Liver (tissue), 9 donors: ENCODE results near the gene SLC8A2. TPM values are rescaled to one million over a fixed set of nuclear protein-coding genes. Genes with fewer than 3 reads are reported as not detected.
"Not testable (repeated sequence)": the region's sequence is repeated elsewhere in the genome, so short reads cannot be mapped to it uniquely, and the experiment has no call there.

Experiments
- DNase-seq: peaks from one replicate; pipeline ENCODE4 v3.0.0-alpha.2; 2017; ENCODE audit warnings: low spot score
- H3K27ac ChIP-seq, 2 donors: one replicate each; pipeline ENCODE4 v1.7.0; 2013; ENCODE audit warnings: inconsistent platforms in 2 of 2, low read length in 2 of 2, control low read depth in 1 of 2, low read depth in 1 of 2, mild to moderate bottlenecking in 1 of 2
- H3K27me3 ChIP-seq, 4 donors: one replicate each; pipeline versions ENCODE4 v1.6.1 to v1.7.0; 2013; ENCODE audit warnings: low read length in 3 of 4, inconsistent platforms in 1 of 4, mild to moderate bottlenecking in 1 of 4, moderate library complexity in 1 of 4; ENCODE audit not compliant: control insufficient read depth in 4 of 4, insufficient read depth in 4 of 4
- H3K36me3 ChIP-seq, 4 donors: one replicate each; pipeline versions ENCODE4 v1.6.1 to v1.7.0; 2013; ENCODE audit warnings: low read length in 3 of 4, mild to moderate bottlenecking in 3 of 4, low read depth in 1 of 4, moderate library complexity in 1 of 4; ENCODE audit not compliant: control insufficient read depth in 4 of 4, insufficient read depth in 3 of 4
- H3K4me1 ChIP-seq, 4 donors: one replicate each; pipeline versions ENCODE4 v1.6.1 to v1.7.0; 2013; ENCODE audit warnings: low read length in 3 of 4, mild to moderate bottlenecking in 3 of 4, moderate library complexity in 1 of 4; ENCODE audit not compliant: control insufficient read depth in 4 of 4, insufficient read depth in 4 of 4
- H3K4me3 ChIP-seq, 3 donors: one replicate each; pipeline versions ENCODE4 v1.6.1 to v1.7.0; 2013; ENCODE audit warnings: low read length in 3 of 3, control low read depth in 1 of 3, low read depth in 1 of 3, mild to moderate bottlenecking in 1 of 3
- H3K9ac ChIP-seq, 2 donors: one replicate each; pipeline ENCODE4 v1.7.0; 2013; ENCODE audit warnings: low read length in 2 of 2, mild to moderate bottlenecking in 2 of 2, moderate library complexity in 2 of 2, control low read depth in 1 of 2, low read depth in 1 of 2
- H3K9me3 ChIP-seq, 4 donors: one replicate each; pipeline versions ENCODE4 v1.6.1 to v1.7.0; 2013; ENCODE audit warnings: low read length in 3 of 4; ENCODE audit not compliant: control insufficient read depth in 4 of 4
- CTCF ChIP-seq: fragments of 150-350 bp; IDR thresholded peaks from 2 replicates; pipeline ENCODE4 v1.5.1; 2017; ENCODE audit warnings: improper control_type of control experiment, low read depth, low read length; ENCODE audit not compliant: missing input control
- FOXA1 ChIP-seq: IDR thresholded peaks from 2 replicates; pipeline ENCODE4 v1.6.1; 2016; ENCODE audit warnings: antibody characterized with exemption
- GABPA ChIP-seq, 2 donors: IDR thresholded peaks in 1 of 2; conservative IDR thresholded peaks in 1 of 2; 2 replicates each; pipeline ENCODE4 v1.6.1; 2016; ENCODE audit warnings: antibody characterized with exemption in 2 of 2, mild to moderate bottlenecking in 1 of 2, moderate library complexity in 1 of 2
- HNF4A ChIP-seq, 2 donors: conservative IDR thresholded peaks; 2 replicates each; pipeline ENCODE4 v1.6.1; 2016; ENCODE audit warnings: antibody characterized with exemption in 2 of 2, mild to moderate bottlenecking in 2 of 2
- HNF4G ChIP-seq: IDR thresholded peaks from 2 replicates; pipeline ENCODE4 v1.6.1; 2016; ENCODE audit warnings: antibody characterized with exemption
- TAF1 ChIP-seq: conservative IDR thresholded peaks from 2 replicates; pipeline ENCODE4 v1.6.1; 2016; ENCODE audit warnings: antibody characterized with exemption, mild to moderate bottlenecking
- WGBS: extraction: QIAGEN DNeasy Blood & Tissue Kit; methylation state at CpG from one replicate; pipeline ENCODE4 v1.1.7; 2013; 5-methylcytosine and 5-hydroxymethylcytosine counted together
- polyA plus RNA-seq, 2 donors: library from polyadenylated mRNA; stranded (reverse) in 1 of 2; unstranded in 1 of 2; fragments of 200-250 nt in 1 of 2; fragments of >200 nt in 1 of 2; fragmentation: Nextera tagmentation in 1 of 2; extraction: Ambion mirVana in 1 of 2; gene quantifications; one replicate each; pipeline versions ENCODE4 v1.2.1 to v1.2.3, GENCODE V29; 2013 to 2015
- total RNA-seq, 2 donors: library from RNA; depleted of rRNA; stranded (reverse); fragments of >200 nt; gene quantifications; one replicate each; pipeline ENCODE4 v1.2.3, GENCODE V29; 2014
- donor health status: healthy.
- donor health status: healthy.
- donor health status: healthy.
- donor health status: healthy.
- donor health status: healthy.

Gene SLC8A2
- total and polyA plus RNA-seq, 4 donors, result 0.01 to 0.25 TPM; not detected in 2

GRCh38 chr19:47389150-47389556 is 82.5 kb downstream of the SLC8A2 start:
- WGBS, result 74% methylated on average over 9 of the region's 9 CpGs
- no peak overlapping the region for H3K9ac ChIP-seq
- no peaks in the 10 kb centered on the region for H3K36me3 ChIP-seq
- no peaks in the 10 kb centered on the region for H3K27me3 ChIP-seq
- H3K4me3 ChIP-seq, result no peak overlapping the region
- no peak for DNase-seq
- no peaks in the 10 kb centered on the region for H3K9me3 ChIP-seq
- no peaks in the 10 kb centered on the region for H3K4me1 ChIP-seq
- H3K27ac ChIP-seq, result peak overlapping the region in 1 of 2 donors; percentile 34
- no peak for TF ChIP-seq TAF1
- TF ChIP-seq FOXA1, result no peak
- no peak for TF ChIP-seq CTCF
- TF ChIP-seq GABPA (IDR thresholded peaks at IDR 0.05 in 1 of 2, conservative IDR thresholded peaks at IDR 0.05 in 1 of 2), result no peak
- TF ChIP-seq HNF4G, result no peak
- no peak for TF ChIP-seq HNF4A (conservative IDR thresholded peaks at IDR 0.05)

- H3K27ac ChIP-seq, result peak overlapping the region in 1 of 2 donors; percentile 42
- H3K9ac ChIP-seq, DNase-seq, H3K4me3 ChIP-seq, H3K36me3 ChIP-seq, H3K27me3 ChIP-seq, H3K4me1 ChIP-seq, H3K9me3 ChIP-seq: not testable (repeated sequence)
- 81% methylated on average over 5 of the region's 5 CpGs for WGBS
These were observed 83.0 kb downstream of the SLC8A2 start for GRCh38 chr19:47388721-47389120.

GRCh38 chr19:47387623-47388022 is 84.1 kb downstream of the SLC8A2 start:
- not testable (repeated sequence) for H3K4me3 ChIP-seq, H3K36me3 ChIP-seq, H3K9ac ChIP-seq, H3K4me1 ChIP-seq, H3K27ac ChIP-seq, H3K9me3 ChIP-seq, H3K27me3 ChIP-seq, DNase-seq
- WGBS, result 74% methylated on average over 3 of the region's 3 CpGs

- DNase-seq, H3K9ac ChIP-seq, H3K36me3 ChIP-seq, H3K9me3 ChIP-seq, H3K4me3 ChIP-seq, H3K4me1 ChIP-seq, H3K27me3 ChIP-seq, H3K27ac ChIP-seq: not testable (repeated sequence)
- WGBS, result 87% methylated on average over 12 of the region's 12 CpGs
These were observed 85.1 kb downstream of the SLC8A2 start for GRCh38 chr19:47386582-47386981.

GRCh38 chr19:47384533-47384932 is 87.2 kb downstream of the SLC8A2 start:
- not testable (repeated sequence) for H3K9ac ChIP-seq, H3K9me3 ChIP-seq, H3K4me1 ChIP-seq, H3K27me3 ChIP-seq, H3K27ac ChIP-seq, H3K4me3 ChIP-seq, DNase-seq
- H3K36me3 ChIP-seq, result peaks cover 7 to 29% (median 14%) of the 10 kb centered on the region in 4 donors
- 82% methylated on average over 4 of the region's 4 CpGs for WGBS

- not testable (repeated sequence) for H3K4me3 ChIP-seq, H3K9me3 ChIP-seq, H3K4me1 ChIP-seq, H3K9ac ChIP-seq, H3K27me3 ChIP-seq, DNase-seq, H3K27ac ChIP-seq
- peaks cover 9 to 31% (median 14%) of the 10 kb centered on the region in 4 donors for H3K36me3 ChIP-seq
- WGBS, result 94% methylated on average over 5 of the region's 5 CpGs
These were observed 87.8 kb downstream of the SLC8A2 start for GRCh38 chr19:47383890-47384289.
